GM18505 (cell line): ENCODE results near the gene CCDC154.
"Not testable (repeated sequence)": the region's sequence is repeated elsewhere in the genome, so short reads cannot be mapped to it uniquely, and the experiment has no call there.

Experiments used
- ATAC-seq: cut with Tn5 transposase; IDR thresholded peaks from one replicate; pipeline ENCODE4 v1.9.1; 2021; ENCODE audit not compliant: unreplicated experiment
- POLR2A ChIP-seq: IDR thresholded peaks from 4 replicates; pipeline ENCODE4 v1.6.1; 2011; ENCODE audit warnings: borderline replicate concordance; ENCODE audit not compliant: insufficient read depth, insufficient read length; ENCODE audit errors: extremely low read depth

Gene CCDC154

GRCh38 chr16:1443403-1443973 is 868 bp downstream of the CCDC154 start:
- ATAC-seq: no peak

GRCh38 chr16:1442697-1443096 is 1.7 kb downstream of the CCDC154 start:
- ATAC-seq: no peak
- no peak for TF ChIP-seq POLR2A

More at GRCh38 chr16:1443403-1443973, 868 bp downstream of the CCDC154 start:
- TF ChIP-seq POLR2A: no peak

DNA sequence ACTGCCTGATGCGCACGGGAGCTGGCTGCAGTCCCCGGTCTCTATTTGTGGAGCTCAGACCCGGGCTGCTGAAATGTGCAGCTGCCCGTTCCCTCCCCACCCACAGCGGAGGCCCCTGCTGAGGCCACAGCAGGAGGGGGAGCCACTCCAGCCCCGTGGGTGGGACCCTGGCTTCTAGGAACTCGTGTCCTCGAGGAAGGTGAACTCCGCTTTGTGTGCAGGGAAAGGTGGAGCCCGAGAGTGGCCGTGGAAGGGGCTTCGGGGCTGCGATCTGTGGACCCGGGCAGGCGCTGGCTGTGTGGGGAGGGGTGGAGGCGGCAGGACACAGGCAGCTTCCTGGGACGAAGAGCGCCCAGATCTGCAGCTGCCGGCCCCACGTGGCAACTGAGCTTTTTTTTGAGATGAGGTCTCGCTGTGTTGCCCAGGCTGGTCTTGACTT is 2.9 kb downstream of the CCDC154 start:
- no peak for TF ChIP-seq POLR2A
- ATAC-seq: no peak

DNA sequence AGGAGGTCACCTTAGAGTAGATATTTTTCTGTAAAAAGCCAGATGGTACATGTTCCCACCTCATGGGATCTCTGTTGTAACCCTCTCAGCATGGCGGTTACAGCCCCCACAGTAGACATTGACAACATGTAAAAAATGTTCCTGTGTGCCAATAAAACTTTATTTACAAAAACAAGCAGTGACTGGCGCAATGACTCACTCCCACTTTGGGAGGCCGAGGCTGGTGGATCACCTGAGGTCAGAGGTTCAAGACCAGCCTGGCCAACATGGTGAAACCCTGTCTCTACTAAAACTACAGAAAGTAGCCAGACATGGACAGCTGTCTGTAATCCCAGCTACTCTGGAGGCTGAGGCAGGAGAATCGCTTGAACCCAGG is 4.7 kb downstream of the CCDC154 start:
- ATAC-seq: not testable (repeated sequence)

DNA sequence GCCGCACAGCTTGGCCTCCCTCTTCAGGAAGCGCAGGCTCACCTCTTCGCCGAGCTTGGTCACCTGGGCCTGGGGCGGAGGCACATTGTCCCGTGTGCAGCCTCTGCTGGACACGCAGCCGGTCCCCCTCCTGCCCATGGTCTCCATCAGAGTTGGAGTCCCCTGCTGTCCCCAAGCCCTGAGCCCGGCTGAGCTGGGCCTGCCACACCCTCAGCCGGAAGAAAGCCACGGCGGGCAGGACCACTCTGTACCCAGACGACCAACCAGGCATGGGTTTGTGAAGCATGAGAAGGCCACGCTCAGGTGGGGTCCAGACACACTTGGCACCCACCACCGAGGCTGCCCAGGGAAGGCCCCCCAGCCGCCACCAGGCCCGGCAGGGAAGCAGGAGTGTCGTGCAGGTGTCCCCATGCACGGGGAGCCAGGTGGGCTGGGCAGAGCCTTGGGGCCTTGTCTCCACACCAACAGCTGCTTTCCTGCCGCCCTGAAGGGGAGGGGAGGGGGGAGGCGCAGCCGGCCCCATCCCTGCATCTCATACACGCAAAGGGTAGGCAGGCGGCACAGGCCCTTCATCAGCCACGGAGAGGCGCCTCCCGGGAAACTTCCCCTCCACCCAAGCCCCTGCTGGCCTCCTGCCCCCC is 5.2 kb downstream of the CCDC154 start:
- TF ChIP-seq POLR2A: no peak

DNA sequence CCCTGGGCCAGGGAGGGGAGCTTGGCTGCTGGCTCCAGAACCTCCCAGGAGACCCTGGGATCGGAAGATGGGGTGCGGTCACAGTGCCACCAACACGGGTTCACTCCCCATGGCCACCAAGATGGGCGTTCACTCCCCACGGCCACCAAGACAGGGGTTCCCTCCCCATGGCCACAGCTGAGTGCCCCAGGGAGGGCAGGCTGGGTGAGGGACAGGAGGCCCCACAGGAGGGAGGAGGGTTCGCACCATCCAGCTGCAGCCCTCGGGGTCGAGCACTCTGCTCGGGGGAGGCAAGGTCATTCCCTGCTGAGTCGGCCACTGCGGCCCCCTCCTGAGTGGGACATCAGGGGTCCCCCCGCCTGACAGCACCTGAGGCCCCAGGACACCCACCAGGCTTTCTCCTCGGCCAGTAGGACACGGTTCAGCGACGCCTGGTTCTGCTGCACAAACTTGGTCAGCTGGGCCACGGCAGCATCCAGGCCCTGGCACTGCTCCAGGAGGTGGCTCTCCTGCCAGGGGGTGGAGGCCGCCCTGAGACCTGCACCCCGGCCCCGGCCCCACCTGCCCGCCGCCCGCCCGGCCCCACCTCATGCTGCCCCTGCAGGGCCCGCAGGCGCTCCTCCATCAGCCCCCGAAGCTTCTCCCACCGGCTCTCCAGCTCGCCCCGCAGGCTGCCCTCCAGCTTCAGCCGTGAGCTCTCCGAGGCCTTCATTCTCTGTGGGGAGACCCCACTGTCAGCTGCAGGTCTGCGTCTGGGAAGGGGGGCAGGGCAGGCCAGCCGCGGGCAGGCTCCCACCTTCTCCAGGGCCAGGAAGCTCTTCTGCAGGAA is 5.9 kb downstream of the CCDC154 start:
- no peak for ATAC-seq
- no peak for TF ChIP-seq POLR2A

More for the DNA sequence above, 5.2 kb downstream of the CCDC154 start:
- ATAC-seq: no peak

GRCh38 chr16:1437606-1438005 is 6.8 kb downstream of the CCDC154 start:
- ATAC-seq: no peak
- no peak for TF ChIP-seq POLR2A

DNA sequence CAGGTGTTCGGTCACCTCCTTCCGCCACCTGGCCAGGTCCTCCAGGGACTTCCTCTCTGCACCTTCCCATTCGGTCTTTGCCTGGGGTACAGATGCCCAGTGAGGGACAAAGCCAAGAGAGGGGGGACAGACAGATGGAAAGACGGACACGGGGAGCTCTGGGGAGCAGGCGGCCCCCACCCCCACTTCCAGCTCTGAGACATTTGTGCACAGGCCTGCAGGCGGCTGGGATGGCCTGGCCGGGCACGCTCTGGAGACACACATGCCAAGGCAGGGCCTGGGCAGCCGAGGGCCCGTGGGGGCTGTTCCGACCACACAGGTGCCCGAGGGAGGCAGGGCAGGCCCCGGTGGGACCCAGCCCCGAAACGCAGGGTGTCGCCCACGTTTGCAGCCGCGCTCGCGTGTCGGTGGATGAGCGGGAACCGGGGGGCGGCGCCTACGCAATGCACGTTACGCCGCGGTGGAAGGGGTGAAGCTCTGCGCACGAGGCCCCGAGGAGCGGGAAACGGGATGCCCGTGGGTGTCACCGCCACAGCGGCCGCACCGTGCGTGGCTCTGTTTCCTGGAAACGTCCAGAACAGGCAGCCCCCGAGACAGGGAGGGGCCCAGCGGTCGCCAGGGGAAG is 7.5 kb downstream of the CCDC154 start:
- no peak for TF ChIP-seq POLR2A
- no peak for ATAC-seq

- no peak for TF ChIP-seq POLR2A
- no peak for ATAC-seq
Measured at GRCh38 chr16:1435921-1436697, 8.2 kb downstream of the CCDC154 start.

GRCh38 chr16:1434644-1435592 is 9.4 kb downstream of the CCDC154 start:
- no peak for ATAC-seq
- no peak for TF ChIP-seq POLR2A

- no peak for TF ChIP-seq POLR2A
- no peak for ATAC-seq
Measured at GRCh38 chr16:1433756-1434155, 10.6 kb downstream of the CCDC154 start.

GRCh38 chr16:1433263-1433560 is 11.1 kb downstream of the CCDC154 start:
- TF ChIP-seq POLR2A: no peak
- ATAC-seq: no peak
